Prostate gland (tissue), 2 donors: ENCODE data around the gene RDH13. TPM values are rescaled to one million over a fixed set of nuclear protein-coding genes. Genes with fewer than 3 reads are reported as not detected.
"Not testable (repeated sequence)": the region's sequence is repeated elsewhere in the genome, so short reads cannot be mapped to it uniquely, and the experiment has no call there.

Experiments
- DNase-seq: peaks from one replicate; pipeline ENCODE4 v3.0.0-alpha.2; 2019; ENCODE audit warnings: low spot score
- H3K27ac ChIP-seq, 2 donors: fragments of 200-600 bp; sonication (generic); 2 replicates each; pipeline ENCODE4 v1.5.1; 2017 to 2019
- H3K27me3 ChIP-seq: fragments of 200-600 bp; sonication (generic); replicated peaks from 2 replicates; pipeline ENCODE4 v1.5.1; 2019; ENCODE audit not compliant: insufficient read depth
- H3K36me3 ChIP-seq, 2 donors: fragments of 200-600 bp; sonication (generic); 1 replicate in 1 of 2; 2 replicates in 1 of 2; pipeline versions ENCODE4 v1.5.1 to v1.8.1; 2017 to 2019
- H3K4me1 ChIP-seq: fragments of 200-600 bp; sonication (generic); replicated peaks from 2 replicates; pipeline ENCODE4 v1.5.1; 2019
- H3K4me3 ChIP-seq, 2 donors: fragments of 200-600 bp; sonication (generic); 2 replicates each; pipeline ENCODE4 v1.5.1; 2017 to 2019
- H3K9me3 ChIP-seq: fragments of 200-600 bp; sonication (generic); 2 replicates; pipeline ENCODE4 v1.5.1; 2017
- POLR2A ChIP-seq: fragments of 450-650 bp; IDR thresholded peaks from one replicate; pipeline ENCODE4 v1.6.1; 2016; ENCODE audit warnings: antibody characterized with exemption, mild to moderate bottlenecking
- POLR2AphosphoS5 ChIP-seq: sonication (generic); formaldehyde crosslinking; IDR thresholded peaks from one replicate; pipeline ENCODE4 v1.6.1; 2017; ENCODE audit warnings: antibody characterized with exemption
- WGBS: methylation state at CpG from one replicate; pipeline ENCODE4 v1.1.5; 2018; 5-methylcytosine and 5-hydroxymethylcytosine counted together
- intact Hi-C: fragments of 100-400 bp; cut with DNase I; formaldehyde crosslinking; loops from one replicate; pipeline ENCODE4 v1.14.2; 2022
- total RNA-seq, 2 donors: library from RNA; depleted of rRNA; stranded (reverse); fragments of >200 nt; gene quantifications; one replicate each; pipeline ENCODE4 v1.1.0, GENCODE V29; 2016
- TF ChIP-seq, protein P1 (sequence below), 4 experiments: fragments of 200-600 bp in 2 of 4; fragments of 450-650 bp in 2 of 4; sonication (generic) in 2 of 4; IDR thresholded peaks; 1 replicate in 3 of 4; 2 replicates in 1 of 4; pipeline ENCODE4 v1.5.1; 2016 to 2019; ENCODE audit warnings: antibody characterized with exemption in 4 of 4, mild to moderate bottlenecking in 2 of 4, moderate library complexity in 2 of 4

Gene RDH13
- total RNA-seq, 2 donors from 2014 or later = 29.8 to 32.8 TPM

- Histone ChIP-seq H3K27ac (no peak overlapping the region), H3K9me3 (no peaks in the 10 kb centered on the region), H3K36me3 (no peaks in the 10 kb centered on the region), H3K4me3 (no peak overlapping the region), H3K27me3 (no peaks in the 10 kb centered on the region), H3K4me1 (no peaks in the 10 kb centered on the region)
- intact Hi-C loops = no loop called here
- DNase-seq = no peak
- WGBS = 73% methylated on average over 5 of the region's 5 CpGs
- TF ChIP-seq, protein P1, sequence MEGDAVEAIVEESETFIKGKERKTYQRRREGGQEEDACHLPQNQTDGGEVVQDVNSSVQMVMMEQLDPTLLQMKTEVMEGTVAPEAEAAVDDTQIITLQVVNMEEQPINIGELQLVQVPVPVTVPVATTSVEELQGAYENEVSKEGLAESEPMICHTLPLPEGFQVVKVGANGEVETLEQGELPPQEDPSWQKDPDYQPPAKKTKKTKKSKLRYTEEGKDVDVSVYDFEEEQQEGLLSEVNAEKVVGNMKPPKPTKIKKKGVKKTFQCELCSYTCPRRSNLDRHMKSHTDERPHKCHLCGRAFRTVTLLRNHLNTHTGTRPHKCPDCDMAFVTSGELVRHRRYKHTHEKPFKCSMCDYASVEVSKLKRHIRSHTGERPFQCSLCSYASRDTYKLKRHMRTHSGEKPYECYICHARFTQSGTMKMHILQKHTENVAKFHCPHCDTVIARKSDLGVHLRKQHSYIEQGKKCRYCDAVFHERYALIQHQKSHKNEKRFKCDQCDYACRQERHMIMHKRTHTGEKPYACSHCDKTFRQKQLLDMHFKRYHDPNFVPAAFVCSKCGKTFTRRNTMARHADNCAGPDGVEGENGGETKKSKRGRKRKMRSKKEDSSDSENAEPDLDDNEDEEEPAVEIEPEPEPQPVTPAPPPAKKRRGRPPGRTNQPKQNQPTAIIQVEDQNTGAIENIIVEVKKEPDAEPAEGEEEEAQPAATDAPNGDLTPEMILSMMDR (IDR thresholded peaks at IDR 0.05) = no peak
- TF ChIP-seq POLR2AphosphoS5 (no peak), POLR2A (no peak)
Measured at GRCh38 chr19:55013596-55013995, 49.4 kb downstream of the RDH13 start.

GRCh38 chr19:55012306-55012705 is 50.6 kb downstream of the RDH13 start:
- WGBS = 74% methylated on average over 4 of the region's 4 CpGs
- intact Hi-C loops = no loop called here
- H3K4me3 ChIP-seq = no peak overlapping the region
- TF ChIP-seq POLR2A (no peak), POLR2AphosphoS5 (no peak)
- TF ChIP-seq, protein P1 (IDR thresholded peaks at IDR 0.05) = no peak
- H3K27ac ChIP-seq = no peak overlapping the region
- H3K4me1 ChIP-seq = no peaks in the 10 kb centered on the region
- H3K9me3 ChIP-seq = no peaks in the 10 kb centered on the region
- H3K36me3 ChIP-seq = no peaks in the 10 kb centered on the region
- no peaks in the 10 kb centered on the region for H3K27me3 ChIP-seq
- DNase-seq = no peak

DNA sequence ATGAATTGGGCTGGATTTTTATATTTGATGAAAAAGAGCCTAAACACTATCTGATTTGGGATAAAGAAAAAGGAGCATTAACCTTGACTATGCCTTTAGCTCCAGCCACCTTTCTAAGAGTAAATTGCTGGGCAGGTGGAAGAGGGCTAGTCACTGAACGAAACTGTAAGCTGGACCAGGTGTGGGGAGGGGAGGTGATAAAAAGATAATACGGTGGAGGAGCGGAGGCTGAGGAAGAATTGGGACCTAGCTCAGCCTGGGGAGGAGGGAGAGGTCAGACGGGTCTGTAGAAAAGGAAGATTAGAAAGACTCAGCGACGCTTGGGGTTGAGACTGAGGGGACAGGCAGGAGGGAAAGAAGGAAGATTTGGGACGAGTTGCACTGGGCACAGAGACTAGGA is 52.4 kb downstream of the RDH13 start:
- 50% methylated on average over 7 of the region's 7 CpGs for WGBS
- H3K36me3 ChIP-seq, intact Hi-C loops, H3K9me3 ChIP-seq, DNase-seq, H3K27me3 ChIP-seq, H3K4me3 ChIP-seq, H3K4me1 ChIP-seq, H3K27ac ChIP-seq: not testable (repeated sequence)

DNA sequence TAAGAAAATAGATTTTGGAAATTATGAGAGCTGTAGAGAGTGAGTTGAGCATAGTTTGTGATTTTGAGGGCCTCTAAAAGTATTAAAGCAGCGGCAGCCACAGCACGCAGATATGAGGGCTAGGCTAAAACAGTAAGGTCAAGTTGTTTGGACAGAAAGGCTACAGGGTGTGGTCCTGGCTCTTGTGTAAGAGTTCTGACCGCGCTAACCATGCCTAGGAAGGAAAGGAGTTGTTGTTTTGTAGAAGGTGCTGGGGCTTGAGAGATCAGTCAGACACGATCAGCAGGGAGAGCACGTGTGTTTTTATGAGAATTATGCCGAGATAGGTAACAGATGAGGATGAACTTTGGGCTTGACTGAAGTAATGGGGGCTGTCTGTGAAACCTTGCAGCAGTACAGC is 54.2 kb downstream of the RDH13 start:
- H3K27me3 ChIP-seq, DNase-seq, intact Hi-C loops, H3K36me3 ChIP-seq, H3K4me1 ChIP-seq, H3K4me3 ChIP-seq, H3K9me3 ChIP-seq, H3K27ac ChIP-seq: not testable (repeated sequence)
- WGBS = 69% methylated on average over 7 of the region's 7 CpGs

GRCh38 chr19:55008189-55008588 is 54.8 kb downstream of the RDH13 start:
- 76% methylated on average over 5 of the region's 5 CpGs for WGBS
- DNase-seq, H3K27me3 ChIP-seq, intact Hi-C loops, H3K27ac ChIP-seq, H3K36me3 ChIP-seq, H3K9me3 ChIP-seq, H3K4me3 ChIP-seq, H3K4me1 ChIP-seq: not testable (repeated sequence)

DNA sequence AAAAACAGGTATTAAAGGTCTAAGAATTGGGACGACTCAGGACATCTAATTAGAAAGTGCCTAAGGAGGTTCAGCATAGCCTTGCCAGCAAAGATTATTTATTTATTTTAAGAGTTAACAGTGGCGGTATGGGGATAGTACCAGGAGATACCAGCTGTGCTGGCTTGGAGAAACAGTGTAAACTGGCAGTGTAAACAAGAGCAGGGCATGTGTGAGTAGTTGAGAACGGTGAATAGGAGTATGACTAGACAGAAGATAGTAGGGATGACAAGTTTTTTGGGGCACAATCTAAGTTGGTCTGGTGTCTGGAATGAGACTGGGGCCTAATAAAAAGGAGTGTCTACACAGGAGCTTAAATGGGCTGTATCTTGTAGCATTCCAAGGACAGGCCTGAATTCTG is 55.4 kb downstream of the RDH13 start:
- H3K36me3 ChIP-seq, H3K27ac ChIP-seq, H3K27me3 ChIP-seq, H3K4me1 ChIP-seq, H3K9me3 ChIP-seq, intact Hi-C loops, H3K4me3 ChIP-seq: not testable (repeated sequence)
- DNase-seq = peak; percentile 19
- WGBS = 45% methylated on average over 3 of the region's 3 CpGs
- peak; percentile 70 for TF ChIP-seq POLR2AphosphoS5

- H3K27me3 ChIP-seq, H3K36me3 ChIP-seq, DNase-seq, H3K9me3 ChIP-seq, H3K27ac ChIP-seq, intact Hi-C loops, H3K4me1 ChIP-seq: not testable (repeated sequence)
- 49% methylated on average over 11 of the region's 11 CpGs for WGBS
- H3K4me3 ChIP-seq = peak overlapping the region in 1 of 2 donors; percentile 28
Measured at GRCh38 chr19:55006795-55007194, 56.2 kb downstream of the RDH13 start.
